ENCODE measurements around the gene LRRC4.

LRRC4 gene, protein sequence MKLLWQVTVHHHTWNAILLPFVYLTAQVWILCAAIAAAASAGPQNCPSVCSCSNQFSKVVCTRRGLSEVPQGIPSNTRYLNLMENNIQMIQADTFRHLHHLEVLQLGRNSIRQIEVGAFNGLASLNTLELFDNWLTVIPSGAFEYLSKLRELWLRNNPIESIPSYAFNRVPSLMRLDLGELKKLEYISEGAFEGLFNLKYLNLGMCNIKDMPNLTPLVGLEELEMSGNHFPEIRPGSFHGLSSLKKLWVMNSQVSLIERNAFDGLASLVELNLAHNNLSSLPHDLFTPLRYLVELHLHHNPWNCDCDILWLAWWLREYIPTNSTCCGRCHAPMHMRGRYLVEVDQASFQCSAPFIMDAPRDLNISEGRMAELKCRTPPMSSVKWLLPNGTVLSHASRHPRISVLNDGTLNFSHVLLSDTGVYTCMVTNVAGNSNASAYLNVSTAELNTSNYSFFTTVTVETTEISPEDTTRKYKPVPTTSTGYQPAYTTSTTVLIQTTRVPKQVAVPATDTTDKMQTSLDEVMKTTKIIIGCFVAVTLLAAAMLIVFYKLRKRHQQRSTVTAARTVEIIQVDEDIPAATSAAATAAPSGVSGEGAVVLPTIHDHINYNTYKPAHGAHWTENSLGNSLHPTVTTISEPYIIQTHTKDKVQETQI

DNA sequence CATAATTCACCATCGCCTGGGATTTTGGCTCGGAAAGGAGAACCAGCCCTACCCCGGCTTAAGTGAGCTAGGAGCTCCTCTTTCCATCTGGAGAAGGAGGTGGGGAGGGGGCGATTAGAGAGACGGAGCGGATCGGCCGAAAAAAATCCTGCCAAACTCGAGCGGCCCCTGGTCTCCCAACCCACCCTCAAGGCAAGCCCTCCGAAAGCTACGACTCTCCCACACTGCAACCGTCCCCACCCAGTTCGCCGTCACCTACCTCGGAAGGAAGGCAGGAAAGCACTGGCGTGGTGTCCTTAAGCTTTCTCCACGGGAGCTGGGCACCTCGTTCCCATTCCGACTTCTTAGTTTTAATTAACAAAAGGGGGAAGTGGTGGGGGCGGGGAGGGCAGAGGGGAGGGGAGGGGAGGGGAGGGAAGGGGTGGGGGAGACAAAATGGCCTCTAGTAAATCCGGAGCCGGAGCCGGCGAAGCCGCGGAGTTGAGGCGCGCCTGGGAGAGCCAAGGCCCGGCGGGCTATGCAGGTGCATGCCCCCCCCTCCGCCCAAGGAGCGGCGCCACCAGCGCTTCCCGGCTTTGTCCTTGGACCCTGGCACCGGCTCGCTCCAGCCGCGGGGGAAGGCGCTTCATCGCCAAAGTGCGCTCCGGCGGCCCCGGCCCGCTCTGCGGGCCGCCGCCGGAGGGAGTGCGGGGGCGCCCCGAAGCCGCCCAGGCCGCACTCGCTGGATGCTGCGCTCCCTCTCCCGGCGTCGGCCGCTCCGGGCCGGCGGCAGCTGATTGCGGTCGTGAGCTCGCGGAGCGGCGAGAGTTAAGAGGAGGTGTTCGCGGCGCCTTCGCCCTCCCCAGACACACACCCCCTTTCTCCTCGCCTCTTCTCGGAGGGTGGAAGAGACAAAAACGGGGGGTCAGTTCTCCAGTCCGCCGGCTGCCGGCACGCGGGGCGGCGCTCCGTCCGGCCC lies at the start of gene LRRC4:
LRRC4 (minus strand) TSS at position 784 of the 958 bp plus-strand sequence. CDS start 797 bp downstream, outside the sequence.
- H3K9ac ChIP-seq (ENCODE audit: low read depth, low read length), result peak within 1 kb of the TSS; percentile 79; the same call in 1 of the 2 replicates
- H3K27me3 ChIP-seq (ENCODE audit: insufficient read depth, low read length), result peaks cover 50% of the 10 kb centered on the region
- H3K27ac ChIP-seq (ENCODE audit: low read length), result peak within 1 kb of the TSS; percentile 16
- H3K4me3 ChIP-seq (ENCODE audit: low read length), result peak within 1 kb of the TSS; percentile 90
- H3K4me1 ChIP-seq (ENCODE audit: insufficient read depth, low read length), result peaks cover 19% of the 10 kb centered on the region
- H3K9me3 ChIP-seq (ENCODE audit: insufficient read depth, low read depth, low read length), result no peaks in the 10 kb centered on the region
- H3K36me3 ChIP-seq (ENCODE audit: insufficient read depth, low read depth, low read length), result peaks cover 21% of the 10 kb centered on the region; the same call in 1 of the 2 replicates

DNA sequence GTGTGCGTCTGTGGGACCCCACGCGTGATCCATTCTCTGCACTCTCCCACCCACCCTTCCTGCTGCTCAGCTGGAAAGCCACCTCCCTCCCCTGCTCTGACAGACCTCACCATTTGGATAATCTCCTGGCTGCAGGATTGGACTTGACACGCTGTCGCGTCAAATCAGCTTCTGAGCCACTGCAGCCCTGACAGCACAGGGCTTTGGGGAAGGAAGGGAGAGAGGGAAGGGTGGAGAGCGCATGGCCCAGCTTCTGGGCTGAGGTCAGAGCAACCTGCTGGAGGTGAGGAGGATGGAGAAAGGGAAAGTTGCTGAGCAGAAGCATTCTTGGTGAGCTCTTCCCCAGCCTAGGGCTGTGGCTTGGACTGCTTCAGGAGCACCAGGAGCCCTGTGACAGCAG lies 48.9 kb upstream of the LRRC4 start:
- Histone ChIP-seq H3K4me1 (ENCODE audit: insufficient read depth, low read length) (no peaks in the 10 kb centered on the region), H3K9me3 (ENCODE audit: insufficient read depth, low read depth, low read length) (no peaks in the 10 kb centered on the region), H3K27me3 (ENCODE audit: insufficient read depth, low read length) (no peaks in the 10 kb centered on the region), H3K9ac (ENCODE audit: low read depth, low read length) (no peak overlapping the region), H3K36me3 (ENCODE audit: insufficient read depth, low read depth, low read length) (peaks cover 19% of the 10 kb centered on the region), H3K27ac (ENCODE audit: low read length) (no peak overlapping the region), H3K4me3 (ENCODE audit: low read length) (no peak overlapping the region)

DNA sequence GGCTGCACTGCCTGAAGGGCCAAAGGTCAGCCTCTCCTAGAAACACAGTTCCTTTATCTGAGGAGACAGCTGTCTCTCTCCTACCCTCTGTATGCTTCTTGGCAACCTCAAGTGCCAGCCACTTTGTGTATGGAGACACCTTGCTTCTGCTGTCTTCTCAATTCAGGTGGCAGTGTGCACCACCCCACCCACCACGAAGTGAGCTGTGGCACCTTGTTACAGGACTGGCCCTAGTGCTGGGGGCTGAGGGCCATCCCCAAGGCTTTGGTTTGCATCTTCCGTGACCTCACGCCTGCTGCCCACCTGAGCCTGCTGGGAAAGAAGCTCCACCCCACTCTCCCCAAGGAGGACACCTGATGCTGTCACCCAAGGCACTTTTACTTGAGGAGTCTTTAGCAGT lies 47.1 kb upstream of the LRRC4 start:
- no peaks in the 10 kb centered on the region for H3K4me1 ChIP-seq (ENCODE audit: insufficient read depth, low read length)
- H3K9me3 ChIP-seq (ENCODE audit: insufficient read depth, low read depth, low read length), result no peaks in the 10 kb centered on the region
- no peak overlapping the region for H3K9ac ChIP-seq (ENCODE audit: low read depth, low read length)
- H3K36me3 ChIP-seq (ENCODE audit: insufficient read depth, low read depth, low read length), result peaks cover 12% of the 10 kb centered on the region
- H3K27me3 ChIP-seq (ENCODE audit: insufficient read depth, low read length), result no peaks in the 10 kb centered on the region
- H3K27ac ChIP-seq (ENCODE audit: low read length), result no peak overlapping the region
- H3K4me3 ChIP-seq (ENCODE audit: low read length), result no peak overlapping the region

DNA sequence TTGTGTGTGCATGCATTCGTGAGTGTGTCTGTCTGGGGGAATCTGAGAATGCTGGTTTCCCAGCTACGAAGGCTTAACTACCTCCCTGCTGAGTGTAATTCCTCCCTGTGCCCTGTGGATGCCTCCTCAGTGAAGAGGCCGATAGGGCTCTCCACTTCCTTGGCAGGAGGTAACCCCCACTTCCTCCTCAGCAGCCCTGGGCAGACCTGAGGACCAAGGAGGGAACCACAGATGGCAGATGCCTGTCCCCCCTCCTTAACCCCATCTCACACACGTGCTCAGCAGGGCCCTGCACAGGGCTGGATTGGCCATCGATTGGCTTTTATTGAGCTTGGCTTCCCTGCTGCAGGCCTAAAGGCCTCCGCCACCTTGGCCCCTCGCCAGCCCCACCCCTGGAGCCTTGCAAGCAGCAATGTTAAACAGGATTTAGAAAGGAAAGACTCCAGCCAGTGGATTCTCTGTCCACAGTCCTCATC lies 45.6 kb upstream of the LRRC4 start:
- H3K9me3 ChIP-seq (ENCODE audit: insufficient read depth, low read depth, low read length), result no peaks in the 10 kb centered on the region
- H3K27me3 ChIP-seq (ENCODE audit: insufficient read depth, low read length), result no peaks in the 10 kb centered on the region
- H3K27ac ChIP-seq (ENCODE audit: low read length), result no peak overlapping the region
- no peak overlapping the region for H3K9ac ChIP-seq (ENCODE audit: low read depth, low read length)
- H3K4me1 ChIP-seq (ENCODE audit: insufficient read depth, low read length), result no peaks in the 10 kb centered on the region
- H3K36me3 ChIP-seq (ENCODE audit: insufficient read depth, low read depth, low read length), result peaks cover 15% of the 10 kb centered on the region
- H3K4me3 ChIP-seq (ENCODE audit: low read length), result no peak overlapping the region

DNA sequence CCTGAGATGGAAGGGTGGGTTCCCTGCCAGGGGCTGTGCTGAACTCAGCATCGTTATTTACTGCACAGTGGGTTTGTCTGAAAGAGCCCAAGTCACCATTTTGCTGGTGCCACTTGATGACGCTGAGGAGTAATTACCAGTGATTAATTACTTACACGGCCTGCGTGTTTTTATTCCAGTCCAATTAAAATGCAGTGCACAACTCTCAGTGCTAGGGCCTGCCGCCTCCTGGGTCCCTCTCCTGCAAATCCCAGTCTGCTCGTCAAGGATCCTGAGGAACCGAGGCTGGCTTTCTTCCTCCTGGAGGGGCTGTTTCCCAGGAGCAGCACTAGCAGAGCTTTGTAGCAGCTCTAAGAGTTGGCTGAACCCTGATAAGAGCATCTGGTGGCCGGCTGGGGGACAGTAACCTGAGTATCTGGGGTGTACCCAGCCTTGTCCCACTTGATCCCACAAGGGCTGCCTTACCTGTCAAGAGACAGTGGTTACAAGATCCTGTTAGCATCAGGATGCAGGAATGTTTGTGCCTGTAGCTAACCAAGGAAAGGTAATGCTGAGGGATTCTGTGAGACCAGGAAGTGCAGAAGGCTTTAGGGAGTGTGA lies 45.1 kb upstream of the LRRC4 start:
- Histone ChIP-seq H3K9ac (ENCODE audit: low read depth, low read length) (no peak overlapping the region), H3K27me3 (ENCODE audit: insufficient read depth, low read length) (no peaks in the 10 kb centered on the region), H3K4me3 (ENCODE audit: low read length) (no peak overlapping the region), H3K9me3 (ENCODE audit: insufficient read depth, low read depth, low read length) (no peaks in the 10 kb centered on the region), H3K36me3 (ENCODE audit: insufficient read depth, low read depth, low read length) (peaks cover 9% of the 10 kb centered on the region), H3K27ac (ENCODE audit: low read length) (no peak overlapping the region), H3K4me1 (ENCODE audit: insufficient read depth, low read length) (no peaks in the 10 kb centered on the region)

DNA sequence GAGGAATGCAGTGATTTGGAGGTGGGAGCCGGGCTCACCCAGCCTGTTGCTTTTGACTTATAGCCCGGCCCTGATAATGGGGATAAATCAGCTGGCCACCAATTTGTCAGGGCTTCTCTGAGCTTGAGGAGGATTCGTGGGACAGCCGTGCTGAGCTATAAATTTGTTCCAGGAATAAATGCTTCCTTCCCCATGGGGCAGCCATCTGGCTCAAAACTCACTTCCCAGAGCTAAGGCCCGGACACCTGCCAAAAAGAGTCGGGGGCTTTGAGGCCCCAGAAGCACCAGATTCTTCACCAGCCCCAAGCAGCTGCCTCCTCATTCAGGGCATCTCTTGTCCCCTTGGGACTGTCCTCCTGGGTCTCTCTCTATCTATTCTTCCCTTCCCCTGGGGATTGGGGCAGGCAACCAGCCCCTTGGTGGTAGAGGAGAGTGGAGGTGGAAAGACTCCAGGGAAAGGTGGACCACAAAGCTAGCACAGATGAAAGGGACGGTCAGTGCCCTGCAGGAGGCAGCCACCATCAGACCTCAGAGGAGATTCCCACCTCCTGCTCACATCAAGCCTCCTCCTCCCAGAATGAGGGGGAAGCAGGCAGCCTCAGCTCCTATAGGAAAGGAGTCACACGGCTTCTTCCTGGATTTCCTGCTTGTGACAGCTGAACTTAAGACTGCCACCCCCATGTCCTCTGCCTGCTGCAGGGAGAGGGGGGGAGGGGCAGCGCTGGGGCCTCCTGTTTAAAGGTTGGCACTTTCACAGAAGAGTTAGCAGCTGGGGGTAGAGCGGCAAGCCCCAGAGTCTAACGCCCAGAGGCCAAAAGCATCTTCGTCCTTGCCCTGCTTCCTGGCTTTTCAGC lies 44.2 kb upstream of the LRRC4 start:
- no peaks in the 10 kb centered on the region for H3K4me1 ChIP-seq (ENCODE audit: insufficient read depth, low read length)
- H3K27me3 ChIP-seq (ENCODE audit: insufficient read depth, low read length), result no peaks in the 10 kb centered on the region
- H3K36me3 ChIP-seq (ENCODE audit: insufficient read depth, low read depth, low read length), result peaks cover 7% of the 10 kb centered on the region; the same call in 1 of the 2 replicates
- H3K27ac ChIP-seq (ENCODE audit: low read length), result no peak overlapping the region
- H3K9me3 ChIP-seq (ENCODE audit: insufficient read depth, low read depth, low read length), result no peaks in the 10 kb centered on the region
- H3K4me3 ChIP-seq (ENCODE audit: low read length), result no peak overlapping the region
- H3K9ac ChIP-seq (ENCODE audit: low read depth, low read length), result no peak overlapping the region

DNA sequence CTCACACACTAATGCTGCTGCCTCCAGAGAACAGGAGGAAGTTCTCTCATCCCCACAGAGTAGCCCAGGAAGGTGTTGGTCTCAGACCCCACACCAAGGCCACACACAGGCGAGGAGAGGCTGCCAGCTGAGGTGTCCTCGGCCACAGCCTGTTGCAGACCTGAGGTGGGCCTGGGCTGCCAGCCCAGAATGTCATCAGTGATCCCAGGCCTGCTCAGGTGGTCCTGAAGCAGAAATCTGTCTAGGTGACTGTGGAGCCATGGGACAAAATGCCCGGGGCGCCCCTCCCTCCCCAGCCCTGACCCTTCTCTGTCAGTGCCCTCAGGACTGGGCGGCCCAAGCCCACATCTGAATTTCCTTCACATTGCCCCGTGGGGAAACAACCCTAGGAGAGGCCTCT lies 43.5 kb upstream of the LRRC4 start:
- no peak overlapping the region for H3K4me3 ChIP-seq (ENCODE audit: low read length)
- H3K9ac ChIP-seq (ENCODE audit: low read depth, low read length), result no peak overlapping the region
- no peaks in the 10 kb centered on the region for H3K4me1 ChIP-seq (ENCODE audit: insufficient read depth, low read length)
- no peaks in the 10 kb centered on the region for H3K9me3 ChIP-seq (ENCODE audit: insufficient read depth, low read depth, low read length)
- H3K36me3 ChIP-seq (ENCODE audit: insufficient read depth, low read depth, low read length), result peaks cover 7% of the 10 kb centered on the region; the same call in 1 of the 2 replicates
- no peaks in the 10 kb centered on the region for H3K27me3 ChIP-seq (ENCODE audit: insufficient read depth, low read length)
- no peak overlapping the region for H3K27ac ChIP-seq (ENCODE audit: low read length)

DNA sequence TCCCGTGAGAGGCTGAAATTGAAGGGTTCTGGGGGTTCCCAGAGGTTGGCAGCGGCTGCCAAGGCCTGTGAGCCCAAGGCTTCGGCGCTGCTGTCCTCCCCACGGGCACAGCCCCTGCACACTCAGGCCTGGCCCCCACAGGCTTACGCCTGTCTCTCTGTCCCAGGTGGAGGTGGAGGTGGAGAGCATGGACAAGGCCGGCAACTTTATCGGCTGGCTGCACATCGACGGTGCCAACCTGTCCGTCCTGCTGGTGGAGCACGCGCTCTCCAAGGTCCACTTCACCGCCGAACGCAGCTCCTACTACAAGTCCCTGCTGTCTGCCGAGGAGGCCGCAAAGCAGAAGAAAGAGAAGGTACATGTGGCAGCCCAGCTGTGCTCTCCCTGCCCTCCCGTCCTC lies 43.1 kb upstream of the LRRC4 start:
- H3K9me3 ChIP-seq (ENCODE audit: insufficient read depth, low read depth, low read length), result no peaks in the 10 kb centered on the region
- H3K36me3 ChIP-seq (ENCODE audit: insufficient read depth, low read depth, low read length), result peaks cover 7% of the 10 kb centered on the region; the same call in 1 of the 2 replicates
- H3K9ac ChIP-seq (ENCODE audit: low read depth, low read length), result no peak overlapping the region
- no peak overlapping the region for H3K4me3 ChIP-seq (ENCODE audit: low read length)
- H3K27ac ChIP-seq (ENCODE audit: low read length), result no peak overlapping the region
- no peaks in the 10 kb centered on the region for H3K27me3 ChIP-seq (ENCODE audit: insufficient read depth, low read length)
- H3K4me1 ChIP-seq (ENCODE audit: insufficient read depth, low read length), result no peaks in the 10 kb centered on the region

DNA sequence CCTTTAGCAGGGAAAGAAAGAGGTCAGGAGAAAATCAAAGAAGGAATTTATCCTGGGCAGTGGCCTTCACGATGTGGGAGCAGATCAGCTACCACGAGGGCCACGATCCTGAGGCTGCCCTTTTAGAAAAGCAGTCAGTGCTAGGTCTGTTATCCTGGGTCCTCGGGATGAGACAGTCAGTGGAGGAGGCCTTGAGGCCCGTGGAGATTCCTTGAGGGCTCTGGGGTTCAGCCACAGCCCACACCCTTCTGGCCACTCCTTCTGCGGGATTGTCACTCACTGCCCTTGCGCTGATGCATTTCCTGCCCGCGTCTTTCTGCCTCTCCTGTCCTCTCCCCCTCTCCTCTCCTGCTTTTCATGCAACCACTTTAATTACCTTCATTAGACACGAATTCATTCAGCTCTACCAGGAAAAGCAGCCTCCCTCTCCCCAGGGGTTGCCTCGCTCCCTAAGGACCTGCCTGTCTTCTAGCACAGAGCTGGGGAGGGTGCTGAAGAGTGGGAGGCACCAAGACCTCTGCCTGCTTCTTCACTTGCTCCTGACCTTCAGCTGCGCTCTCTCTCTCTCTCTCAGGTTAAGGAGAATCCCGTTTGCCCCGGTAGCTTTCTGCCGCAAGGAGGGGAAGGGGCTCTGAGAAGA lies 42.6 kb upstream of the LRRC4 start:
- Histone ChIP-seq H3K4me1 (ENCODE audit: insufficient read depth, low read length) (no peaks in the 10 kb centered on the region), H3K4me3 (ENCODE audit: low read length) (no peak overlapping the region), H3K27ac (ENCODE audit: low read length) (no peak overlapping the region), H3K9ac (ENCODE audit: low read depth, low read length) (no peak overlapping the region), H3K36me3 (ENCODE audit: insufficient read depth, low read depth, low read length) (peaks cover 7% of the 10 kb centered on the region; the same call in 1 of the 2 replicates), H3K27me3 (ENCODE audit: insufficient read depth, low read length) (no peaks in the 10 kb centered on the region), H3K9me3 (ENCODE audit: insufficient read depth, low read depth, low read length) (no peaks in the 10 kb centered on the region)

DNA sequence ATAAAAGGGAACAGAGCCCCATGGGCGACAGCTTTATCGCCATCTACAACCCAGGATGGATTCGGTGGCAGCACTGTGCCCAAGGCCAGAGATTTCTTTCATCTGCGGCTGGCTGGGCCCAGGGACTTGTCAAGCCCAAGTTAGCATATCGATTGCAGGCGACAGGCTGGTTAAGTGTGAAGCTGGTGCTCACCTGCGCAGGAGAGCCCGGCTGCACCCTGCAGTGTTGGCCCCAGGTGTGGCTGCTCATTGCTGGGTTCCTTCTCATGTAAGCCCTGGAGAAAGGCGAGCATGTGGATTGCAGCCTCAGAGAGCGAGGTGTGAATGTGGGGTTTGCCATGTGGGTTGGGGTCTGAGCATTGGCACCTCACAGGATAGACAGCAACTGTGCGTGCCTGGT lies 40.6 kb upstream of the LRRC4 start:
- H3K36me3 ChIP-seq (ENCODE audit: insufficient read depth, low read depth, low read length), result peaks cover 3% of the 10 kb centered on the region; the same call in 1 of the 2 replicates
- H3K4me1 ChIP-seq (ENCODE audit: insufficient read depth, low read length), result no peaks in the 10 kb centered on the region
- H3K4me3 ChIP-seq (ENCODE audit: low read length), result no peak overlapping the region
- H3K9me3 ChIP-seq (ENCODE audit: insufficient read depth, low read depth, low read length), result no peaks in the 10 kb centered on the region
- H3K9ac ChIP-seq (ENCODE audit: low read depth, low read length), result no peak overlapping the region
- H3K27ac ChIP-seq (ENCODE audit: low read length), result no peak overlapping the region
- H3K27me3 ChIP-seq (ENCODE audit: insufficient read depth, low read length), result no peaks in the 10 kb centered on the region

All from iPS-20b (cell line).